Naive thymus-derived CD4-positive, alpha-beta T cell (primary cell): ENCODE results near the gene GLP1R. TPM values are rescaled to one million over a fixed set of nuclear protein-coding genes. Genes with fewer than 3 reads are reported as not detected.

ENCODE experiments used
- polyA plus RNA-seq, 2 donors: library from polyadenylated mRNA; unstranded; fragments of 300-500 nt; fragmentation: Illumina TruSeq; gene quantifications; one replicate each; pipeline ENCODE4 v1.2.3, GENCODE V29; 2021
- total RNA-seq, 6 experiments: library from RNA in 5 of 6; stranded (reverse) in 5 of 6; gene quantifications; 1 replicate in 5 of 6; 2 replicates in 1 of 6; pipeline ENCODE4 v1.2.3 and lab custom pipeline; 2021 to 2026

The GLP1R gene
- total and polyA plus RNA-seq, 7 experiments from 2014 or later, result not detected

Other genes with a start within 250 kb of the GLP1R start
- gene SAYSD1, start 66.4 kb downstream of the GLP1R start, total RNA-seq, result 10 to 100 TPM; 15.1 to 26.8 (median 19.8) TPM
- 10 to 100 TPM; 18.6 to 21.6 TPM for gene SAYSD1, start 66.4 kb downstream of the GLP1R start, polyA plus RNA-seq
- gene KCNK5, start 180.7 kb downstream of the GLP1R start, total RNA-seq, result 1 to 10 TPM in 1 of 5 experiments, under 1 TPM in 2, not detected in 2; 0.24 to 9.6 (median 0.34) TPM
- under 1 TPM in 1 of 2 donors, not detected in 1; 0.20 TPM for gene KCNK5, start 180.7 kb downstream of the GLP1R start, polyA plus RNA-seq